Skin epidermis (tissue), 12 donors: ENCODE data around the gene PROM2.
"Not testable (repeated sequence)": the region's sequence is repeated elsewhere in the genome, so short reads cannot be mapped to it uniquely, and the experiment has no call there.

Source experiments
- H3K27ac ChIP-seq, 21 experiments: fragments of 200-600 bp; sonication (generic) in 11 of 21; one replicate each; pipeline ENCODE4 v1.5.0; 2020; ENCODE audit warnings: mild to moderate bottlenecking in 3 of 21, inconsistent platforms in 2 of 21, moderate library complexity in 2 of 21
- H3K4me3 ChIP-seq, 7 experiments: fragments of 200-600 bp; sonication (generic) in 2 of 7; one replicate each; pipeline ENCODE4 v1.5.0; 2020; ENCODE audit warnings: inconsistent platforms in 2 of 7, mild to moderate bottlenecking in 2 of 7, moderate library complexity in 1 of 7

The PROM2 gene

GRCh38 chr2:95268211-95269035 lies 5.8 kb upstream of the PROM2 start:
- Histone ChIP-seq H3K27ac (no peak overlapping the region), H3K4me3 (no peak overlapping the region)

GRCh38 chr2:95269036-95269680 lies 5.1 kb upstream of the PROM2 start:
- no peak overlapping the region for H3K4me3 ChIP-seq
- H3K27ac ChIP-seq: no peak overlapping the region

GRCh38 chr2:95269745-95270144 lies 4.5 kb upstream of the PROM2 start:
- not testable (repeated sequence) for H3K27ac ChIP-seq, H3K4me3 ChIP-seq

- no peak overlapping the region for H3K27ac ChIP-seq
- H3K4me3 ChIP-seq: no peak overlapping the region
These were observed 3.6 kb upstream of the PROM2 start for GRCh38 chr2:95270541-95271081.

GRCh38 chr2:95271381-95271971 lies 2.8 kb upstream of the PROM2 start:
- Histone ChIP-seq H3K27ac (no peak overlapping the region), H3K4me3 (no peak overlapping the region)

GRCh38 chr2:95272299-95272751 lies 1.9 kb upstream of the PROM2 start:
- no peak overlapping the region for H3K27ac ChIP-seq
- H3K4me3 ChIP-seq: no peak overlapping the region

- no peak overlapping the region for H3K4me3 ChIP-seq
- no peak overlapping the region for H3K27ac ChIP-seq
These were observed 1.5 kb upstream of the PROM2 start for GRCh38 chr2:95272781-95273180.

GRCh38 chr2:95273566-95274290 lies 521 bp upstream of the PROM2 start:
- no peak overlapping the region for H3K4me3 ChIP-seq
- H3K27ac ChIP-seq: peak overlapping the region in 15 of 21 experiments; percentile 1 to 90 (median 80)

- peak overlapping the region; percentile 56 to 90 (median 81) for H3K27ac ChIP-seq
- peak overlapping the region; percentile 23 to 52 (median 36) for H3K4me3 ChIP-seq
These were observed 884 bp downstream of the PROM2 start for GRCh38 chr2:95275151-95275515.

GRCh38 chr2:95275601-95276243 lies 1.5 kb downstream of the PROM2 start:
- Histone ChIP-seq H3K27ac (peak overlapping the region; percentile 56 to 90 (median 81)), H3K4me3 (peak overlapping the region; percentile 23 to 52 (median 36))

- Histone ChIP-seq H3K27ac (peak overlapping the region in 14 of 21 experiments; percentile 34 to 89 (median 83)), H3K4me3 (peak overlapping the region in 6 of 7 experiments; percentile 26 to 52 (median 38))
These were observed 2.1 kb downstream of the PROM2 start for GRCh38 chr2:95276244-95276887.

GRCh38 chr2:95276888-95277245 lies 2.6 kb downstream of the PROM2 start:
- peak overlapping the region in 9 of 21 experiments; percentile 3 to 88 (median 73) for H3K27ac ChIP-seq
- H3K4me3 ChIP-seq: peak overlapping the region in 1 of 7 experiments; percentile 52

GRCh38 chr2:95277246-95277906 lies 3.1 kb downstream of the PROM2 start:
- no peak overlapping the region for H3K4me3 ChIP-seq

GRCh38 chr2:95278051-95278471 lies 3.8 kb downstream of the PROM2 start:
- H3K27ac ChIP-seq: peak overlapping the region in 15 of 21 experiments; percentile 33 to 79 (median 59)
- no peak overlapping the region for H3K4me3 ChIP-seq

More at GRCh38 chr2:95277246-95277906, 3.1 kb downstream of the PROM2 start:
- H3K27ac ChIP-seq: peak overlapping the region in 16 of 21 experiments; percentile 31 to 85 (median 60)

GRCh38 chr2:95278637-95279225 lies 4.5 kb downstream of the PROM2 start:
- Histone ChIP-seq H3K27ac (peak overlapping the region in 2 of 21 experiments; percentile 34 to 57), H3K4me3 (no peak overlapping the region)

- H3K4me3 ChIP-seq: no peak overlapping the region
- H3K27ac ChIP-seq: no peak overlapping the region
These were observed 5.3 kb downstream of the PROM2 start for GRCh38 chr2:95279435-95280035.

GRCh38 chr2:95281071-95281470 lies 6.8 kb downstream of the PROM2 start:
- H3K27ac ChIP-seq: no peak overlapping the region

More at GRCh38 chr2:95281071-95281470, 6.8 kb downstream of the PROM2 start:
- no peak overlapping the region for H3K4me3 ChIP-seq
